Ovary (tissue), 3 donors: ENCODE measurements around the gene CAMTA1.

Experiments used
- EP300 ChIP-seq: sonication (generic); formaldehyde crosslinking; IDR thresholded peaks from one replicate; pipeline ENCODE4 v1.6.1; 2017; ENCODE audit warnings: antibody characterized with exemption
- TF ChIP-seq, protein P1 (sequence below), 3 donors: fragments of 450-650 bp in 2 of 3; fragments of 200-600 bp in 1 of 3; IDR thresholded peaks; one replicate each; pipeline versions ENCODE4 v1.5.1 to v1.8.0; 2016 to 2022; ENCODE audit warnings: antibody characterized with exemption in 3 of 3, mild to moderate bottlenecking in 1 of 3
- donor health status: DM: no; HTN: no; CAD: no.

DNA sequence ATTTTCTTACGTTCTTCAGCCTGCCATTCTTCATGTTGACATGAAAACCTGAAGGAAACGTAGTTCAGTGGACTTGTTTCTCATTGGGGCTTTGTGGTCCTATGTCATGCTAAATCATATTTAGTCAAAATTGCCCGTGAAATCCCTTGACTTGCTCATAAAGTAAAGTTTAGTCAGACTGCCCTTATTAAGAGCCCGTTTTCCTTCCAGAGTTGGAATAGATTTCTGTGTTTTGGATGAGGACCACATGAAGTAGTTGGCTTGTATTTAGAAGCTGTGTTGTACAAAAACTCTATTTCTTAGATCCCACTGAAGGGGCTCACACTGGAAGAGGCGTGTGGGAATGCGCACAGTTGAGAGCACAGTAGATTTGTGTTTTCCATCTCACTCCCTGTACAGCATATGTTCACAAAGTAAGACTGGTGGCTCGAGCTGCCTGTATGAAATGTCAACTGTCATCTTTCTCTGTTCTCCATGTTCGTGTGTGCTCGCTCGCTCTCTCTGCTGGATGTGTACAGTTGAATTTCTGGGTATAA, 42.4 kb downstream of the CAMTA1 start:
- TF ChIP-seq, protein P1, sequence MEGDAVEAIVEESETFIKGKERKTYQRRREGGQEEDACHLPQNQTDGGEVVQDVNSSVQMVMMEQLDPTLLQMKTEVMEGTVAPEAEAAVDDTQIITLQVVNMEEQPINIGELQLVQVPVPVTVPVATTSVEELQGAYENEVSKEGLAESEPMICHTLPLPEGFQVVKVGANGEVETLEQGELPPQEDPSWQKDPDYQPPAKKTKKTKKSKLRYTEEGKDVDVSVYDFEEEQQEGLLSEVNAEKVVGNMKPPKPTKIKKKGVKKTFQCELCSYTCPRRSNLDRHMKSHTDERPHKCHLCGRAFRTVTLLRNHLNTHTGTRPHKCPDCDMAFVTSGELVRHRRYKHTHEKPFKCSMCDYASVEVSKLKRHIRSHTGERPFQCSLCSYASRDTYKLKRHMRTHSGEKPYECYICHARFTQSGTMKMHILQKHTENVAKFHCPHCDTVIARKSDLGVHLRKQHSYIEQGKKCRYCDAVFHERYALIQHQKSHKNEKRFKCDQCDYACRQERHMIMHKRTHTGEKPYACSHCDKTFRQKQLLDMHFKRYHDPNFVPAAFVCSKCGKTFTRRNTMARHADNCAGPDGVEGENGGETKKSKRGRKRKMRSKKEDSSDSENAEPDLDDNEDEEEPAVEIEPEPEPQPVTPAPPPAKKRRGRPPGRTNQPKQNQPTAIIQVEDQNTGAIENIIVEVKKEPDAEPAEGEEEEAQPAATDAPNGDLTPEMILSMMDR (IDR thresholded peaks at IDR 0.05): no peak
- TF ChIP-seq EP300: no peak
